A549 (cell line): ENCODE data around the gene SIK3.

Source experiments
- CEBPB ChIP-seq, 2 experiments: fragments of >200 bp in 1 of 2; sonication (Bioruptor Twin) in 1 of 2; formaldehyde crosslinking in 1 of 2; IDR thresholded peaks; 2 replicates each; pipeline ENCODE4 v1.6.1; 2012 to 2016
- CHD2 ChIP-seq: fragments of 150-350 bp; IDR thresholded peaks from 2 replicates; pipeline ENCODE4 v1.6.1; 2014; ENCODE audit warnings: low read length; ENCODE audit not compliant: partially characterized antibody
- CHD4 ChIP-seq: fragments of 200-600 bp; sonication (generic); IDR thresholded peaks from 2 replicates; pipeline ENCODE4 v1.6.1; 2016; ENCODE audit warnings: antibody characterized with exemption, mild to moderate bottlenecking, borderline replicate concordance
- MAZ ChIP-seq: fragments of 150-350 bp; IDR thresholded peaks from 2 replicates; pipeline ENCODE4 v1.6.1; 2014; ENCODE audit warnings: antibody characterized with exemption, low read depth, low read length, borderline replicate concordance
- POLR2A ChIP-seq: IDR thresholded peaks from 2 replicates; pipeline ENCODE4 v1.6.1; 2012; ENCODE audit warnings: mild to moderate bottlenecking, low read length
- TF ChIP-seq, protein P1 (sequence below): fragments of >200 bp; sonication (Bioruptor Twin); formaldehyde crosslinking; IDR thresholded peaks from 3 replicates; pipeline ENCODE4 v1.5.1; 2016
- TF ChIP-seq, protein P2 (sequence below): fragments of 200-600 bp; sonication (generic); IDR thresholded peaks from 2 replicates; pipeline ENCODE4 v1.6.1; 2016; ENCODE audit warnings: antibody characterized with exemption, mild to moderate bottlenecking, moderate library complexity
- TF ChIP-seq, protein P3 (sequence below): fragments of 450-650 bp; IDR thresholded peaks from 2 replicates; pipeline ENCODE4 v1.6.1; 2014; ENCODE audit warnings: antibody characterized with exemption
- TF ChIP-seq, protein P4 (sequence below): fragments of 150-350 bp; IDR thresholded peaks from 2 replicates; pipeline ENCODE4 v1.6.1; 2014; ENCODE audit warnings: low read depth, mild to moderate bottlenecking, low read length

DNA sequence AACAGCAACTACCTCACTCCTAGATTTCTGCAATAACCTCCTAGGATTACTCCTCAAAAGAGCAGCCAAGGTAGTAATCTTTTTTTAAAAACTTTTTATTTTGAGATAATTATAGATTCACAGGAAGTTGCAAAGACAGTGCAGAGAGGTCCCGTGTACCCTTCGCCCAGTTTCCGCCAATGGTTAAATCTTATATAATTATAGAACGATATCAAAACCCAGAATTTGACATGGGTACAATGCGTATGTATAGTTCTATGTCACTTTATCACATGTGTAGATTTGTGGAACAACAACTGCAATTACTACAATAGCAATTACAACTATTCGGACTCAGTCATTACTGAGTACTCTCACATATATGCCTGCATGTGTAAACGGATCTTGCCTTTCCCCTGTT lies 166.0 kb downstream of the SIK3 start:
- TF ChIP-seq, protein P1, sequence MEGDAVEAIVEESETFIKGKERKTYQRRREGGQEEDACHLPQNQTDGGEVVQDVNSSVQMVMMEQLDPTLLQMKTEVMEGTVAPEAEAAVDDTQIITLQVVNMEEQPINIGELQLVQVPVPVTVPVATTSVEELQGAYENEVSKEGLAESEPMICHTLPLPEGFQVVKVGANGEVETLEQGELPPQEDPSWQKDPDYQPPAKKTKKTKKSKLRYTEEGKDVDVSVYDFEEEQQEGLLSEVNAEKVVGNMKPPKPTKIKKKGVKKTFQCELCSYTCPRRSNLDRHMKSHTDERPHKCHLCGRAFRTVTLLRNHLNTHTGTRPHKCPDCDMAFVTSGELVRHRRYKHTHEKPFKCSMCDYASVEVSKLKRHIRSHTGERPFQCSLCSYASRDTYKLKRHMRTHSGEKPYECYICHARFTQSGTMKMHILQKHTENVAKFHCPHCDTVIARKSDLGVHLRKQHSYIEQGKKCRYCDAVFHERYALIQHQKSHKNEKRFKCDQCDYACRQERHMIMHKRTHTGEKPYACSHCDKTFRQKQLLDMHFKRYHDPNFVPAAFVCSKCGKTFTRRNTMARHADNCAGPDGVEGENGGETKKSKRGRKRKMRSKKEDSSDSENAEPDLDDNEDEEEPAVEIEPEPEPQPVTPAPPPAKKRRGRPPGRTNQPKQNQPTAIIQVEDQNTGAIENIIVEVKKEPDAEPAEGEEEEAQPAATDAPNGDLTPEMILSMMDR, result no peak
- no peak for TF ChIP-seq POLR2A
- TF ChIP-seq, protein P2, sequence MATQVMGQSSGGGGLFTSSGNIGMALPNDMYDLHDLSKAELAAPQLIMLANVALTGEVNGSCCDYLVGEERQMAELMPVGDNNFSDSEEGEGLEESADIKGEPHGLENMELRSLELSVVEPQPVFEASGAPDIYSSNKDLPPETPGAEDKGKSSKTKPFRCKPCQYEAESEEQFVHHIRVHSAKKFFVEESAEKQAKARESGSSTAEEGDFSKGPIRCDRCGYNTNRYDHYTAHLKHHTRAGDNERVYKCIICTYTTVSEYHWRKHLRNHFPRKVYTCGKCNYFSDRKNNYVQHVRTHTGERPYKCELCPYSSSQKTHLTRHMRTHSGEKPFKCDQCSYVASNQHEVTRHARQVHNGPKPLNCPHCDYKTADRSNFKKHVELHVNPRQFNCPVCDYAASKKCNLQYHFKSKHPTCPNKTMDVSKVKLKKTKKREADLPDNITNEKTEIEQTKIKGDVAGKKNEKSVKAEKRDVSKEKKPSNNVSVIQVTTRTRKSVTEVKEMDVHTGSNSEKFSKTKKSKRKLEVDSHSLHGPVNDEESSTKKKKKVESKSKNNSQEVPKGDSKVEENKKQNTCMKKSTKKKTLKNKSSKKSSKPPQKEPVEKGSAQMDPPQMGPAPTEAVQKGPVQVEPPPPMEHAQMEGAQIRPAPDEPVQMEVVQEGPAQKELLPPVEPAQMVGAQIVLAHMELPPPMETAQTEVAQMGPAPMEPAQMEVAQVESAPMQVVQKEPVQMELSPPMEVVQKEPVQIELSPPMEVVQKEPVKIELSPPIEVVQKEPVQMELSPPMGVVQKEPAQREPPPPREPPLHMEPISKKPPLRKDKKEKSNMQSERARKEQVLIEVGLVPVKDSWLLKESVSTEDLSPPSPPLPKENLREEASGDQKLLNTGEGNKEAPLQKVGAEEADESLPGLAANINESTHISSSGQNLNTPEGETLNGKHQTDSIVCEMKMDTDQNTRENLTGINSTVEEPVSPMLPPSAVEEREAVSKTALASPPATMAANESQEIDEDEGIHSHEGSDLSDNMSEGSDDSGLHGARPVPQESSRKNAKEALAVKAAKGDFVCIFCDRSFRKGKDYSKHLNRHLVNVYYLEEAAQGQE, result no peak
- TF ChIP-seq MAZ, result no peak
- no peak for TF ChIP-seq CEBPB (IDR thresholded peaks at IDR 0.05)
- TF ChIP-seq CHD2, result no peak
- TF ChIP-seq, protein P3, sequence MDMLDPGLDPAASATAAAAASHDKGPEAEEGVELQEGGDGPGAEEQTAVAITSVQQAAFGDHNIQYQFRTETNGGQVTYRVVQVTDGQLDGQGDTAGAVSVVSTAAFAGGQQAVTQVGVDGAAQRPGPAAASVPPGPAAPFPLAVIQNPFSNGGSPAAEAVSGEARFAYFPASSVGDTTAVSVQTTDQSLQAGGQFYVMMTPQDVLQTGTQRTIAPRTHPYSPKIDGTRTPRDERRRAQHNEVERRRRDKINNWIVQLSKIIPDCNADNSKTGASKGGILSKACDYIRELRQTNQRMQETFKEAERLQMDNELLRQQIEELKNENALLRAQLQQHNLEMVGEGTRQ, result no peak
- TF ChIP-seq, protein P4, sequence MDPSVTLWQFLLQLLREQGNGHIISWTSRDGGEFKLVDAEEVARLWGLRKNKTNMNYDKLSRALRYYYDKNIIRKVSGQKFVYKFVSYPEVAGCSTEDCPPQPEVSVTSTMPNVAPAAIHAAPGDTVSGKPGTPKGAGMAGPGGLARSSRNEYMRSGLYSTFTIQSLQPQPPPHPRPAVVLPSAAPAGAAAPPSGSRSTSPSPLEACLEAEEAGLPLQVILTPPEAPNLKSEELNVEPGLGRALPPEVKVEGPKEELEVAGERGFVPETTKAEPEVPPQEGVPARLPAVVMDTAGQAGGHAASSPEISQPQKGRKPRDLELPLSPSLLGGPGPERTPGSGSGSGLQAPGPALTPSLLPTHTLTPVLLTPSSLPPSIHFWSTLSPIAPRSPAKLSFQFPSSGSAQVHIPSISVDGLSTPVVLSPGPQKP, result no peak
- no peak for TF ChIP-seq CHD4
